ENCODE data around the gene AKAIN1.

GRCh38 chr18:5122272-5122671 lies 74.8 kb downstream of the AKAIN1 start:
- TF ChIP-seq CTCF (IDR thresholded peaks at IDR 0.05), result no peak
- no peak for TF ChIP-seq POLR2A (IDR thresholded peaks at IDR 0.05; ENCODE audit: low read depth)
- TF ChIP-seq POLR2AphosphoS5 (IDR thresholded peaks at IDR 0.05), result no peak
- no peak for TF ChIP-seq EP300 (IDR thresholded peaks at IDR 0.05)
